ENCODE results near the gene CETP. TPM values are rescaled to one million over a fixed set of nuclear protein-coding genes. Genes with fewer than 3 reads are reported as not detected.

Gene CETP
- total and polyA plus RNA-seq, 2 of the 13 experiments (the other 11 are each of a cell fraction or from before 2014, with no cell fraction given): 0.31 to 9.8 TPM

GRCh38 chr16:57025941-57026777, 64.4 kb downstream of the CETP start:
- Histone ChIP-seq H3K9me3 (ENCODE audit: low read length) (no peaks in the 10 kb centered on the region), H4K20me1 (ENCODE audit: insufficient read depth, low read length) (no peaks in the 10 kb centered on the region), H3K27me3 (ENCODE audit: control insufficient read depth in 1 of 2, insufficient read depth in 2 of 2, low read length in 2 of 2) (0 out of 5 replicates have a peak, but pooled peaks cover 0 to 6% of the 10 kb centered on the region in 2 experiments), H3K79me2 (ENCODE audit: insufficient read depth, low read length) (no peaks in the 10 kb centered on the region), H3K36me3 (replicated peaks in 1 of 2; ENCODE audit: control insufficient read depth in 1 of 2, insufficient read depth in 2 of 2, low read length in 2 of 2) (no peaks in the 10 kb centered on the region), H2AFZ (ENCODE audit: low read length) (no peak overlapping the region), H3K4me3 (replicated peaks in 1 of 3; ENCODE audit: insufficient read depth in 1 of 3, low read depth in 2 of 3, low read length in 3 of 3) (no peak overlapping the region), H3K4me2 (ENCODE audit: low read depth, low read length) (no peak overlapping the region), H3K27ac (ENCODE audit: extremely low read length, insufficient read depth, low read length) (no peak overlapping the region), H3K9ac (ENCODE audit: insufficient read depth, low read depth, low read length) (no peak overlapping the region), H3K4me1 (ENCODE audit: insufficient read depth, low read length) (peaks cover 32% of the 10 kb centered on the region)
- 65% methylated on average over 18 of the region's 21 CpGs for WGBS (ENCODE audit: low lambda C conversion rate)
- no peak for TF ChIP-seq AGO1 (IDR thresholded peaks at IDR 0.05; ENCODE audit: low read depth, low read length, poor library complexity, severe bottlenecking)
- TF ChIP-seq SMAD9 (CRISPR knock-in tag; IDR thresholded peaks at IDR 0.05): no peak
- TF ChIP-seq KDM5B (CRISPR knock-in tag; IDR thresholded peaks at IDR 0.05; ENCODE audit: borderline replicate concordance): 0 out of 2 replicates have a peak, but pooled peaks have one; percentile 18
- TF ChIP-seq ZNF235 (CRISPR knock-in tag; IDR thresholded peaks at IDR 0.05; ENCODE audit: borderline replicate concordance): no peak
- TF ChIP-seq ZNF687 (CRISPR knock-in tag; IDR thresholded peaks at IDR 0.05): peak; percentile 29; the same call in 1 of the 2 replicates
- TF ChIP-seq HNRNPL (IDR thresholded peaks at IDR 0.05; ENCODE audit: low read depth, low read length): 0 out of 2 replicates have a peak, but pooled peaks have one; percentile 23
- 0 out of 2 replicates have a peak, but pooled peaks have one; percentile 28 for TF ChIP-seq ZSCAN25 (CRISPR knock-in tag; IDR thresholded peaks at IDR 0.05)
- 0 out of 2 replicates have a peak, but pooled peaks have one; percentile 11 for TF ChIP-seq SALL1 (CRISPR knock-in tag; IDR thresholded peaks at IDR 0.05)
- TF ChIP-seq U2AF1 (optimal IDR thresholded peaks at IDR 0.05; ENCODE audit: low read depth, low read length): no peak
- no peak for TF ChIP-seq POLR2A (IDR thresholded peaks at IDR 0.05; ENCODE audit: insufficient read depth in 1 of 2, low read depth in 2 of 2, low read length in 2 of 2)
- TF ChIP-seq SIX4 (CRISPR knock-in tag; IDR thresholded peaks at IDR 0.05): no peak
- no peak for TF ChIP-seq PLRG1 (conservative IDR thresholded peaks at IDR 0.05)
- TF ChIP-seq NR2F1 (CRISPR knock-in tag; IDR thresholded peaks at IDR 0.05): no peak
- 0 out of 2 replicates have a peak, but pooled peaks have one; percentile 11 for TF ChIP-seq EED (CRISPR knock-in tag; IDR thresholded peaks at IDR 0.05)
- FAIRE-seq (no peak), DNase-seq (ENCODE audit: low spot score) (no peak), ATAC-seq (no peak)
- no TSS peak for BruUV-seq (replicated peaks)
- POLR2A ChIA-PET: no interaction called here
- in situ Hi-C loops (cut with HindIII; ENCODE audit: extremely low pct_ligation_motif_present, low pct_unique_long_range_greater_than_20kb) (no loop called here), intact Hi-C loops (cut with micrococcal nuclease; ENCODE audit: unreplicated experiment) (no loop called here)
- CTCF ChIA-PET (ENCODE audit: low intra/inter-chr PET ratio, low total read pairs): no interaction called here
